Suppressor macrophage (primary cell): ENCODE measurements around the gene OR5M3.

Experiments used
- DNase-seq, 4 experiments: peaks; one replicate each; pipeline ENCODE4 v3.0.0-alpha.2; 2020 to 2022
- total RNA-seq, 17 experiments: gene quantifications; one replicate each; lab custom pipeline; 2026; ENCODE audit warnings: mixed read lengths in 6 of 17, inconsistent platforms in 3 of 17; lab: John Stamatoyannopoulos, UW

Gene OR5M3
- 0 to 0.11 (median 0) reads per million in 17 experiments for total RNA-seq

DNA sequence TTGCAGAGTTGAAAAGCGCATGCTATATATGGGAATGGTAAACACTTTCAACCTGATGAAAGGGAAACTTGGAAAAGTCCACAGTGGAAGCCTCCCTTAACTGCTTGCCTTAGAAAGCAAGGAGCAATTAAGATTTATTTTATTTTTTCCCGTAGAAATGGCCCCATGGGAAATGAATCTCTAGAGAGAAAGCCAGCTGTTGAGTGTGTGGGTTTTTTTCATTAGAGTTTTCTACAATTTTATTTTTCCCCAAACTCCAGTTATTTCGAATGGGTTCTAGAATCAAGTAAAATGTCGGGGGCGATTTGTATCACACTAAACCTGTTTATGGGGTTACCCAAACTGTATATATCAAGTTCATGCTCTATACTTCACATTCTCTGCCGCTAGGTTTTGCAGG is at the start of gene OR5M3:
OR5M3 (minus strand) TSS at position 101 of the 400 bp plus-strand sequence. CDS start 2,855 bp downstream, outside the sequence.
- DNase-seq = no peak

DNA sequence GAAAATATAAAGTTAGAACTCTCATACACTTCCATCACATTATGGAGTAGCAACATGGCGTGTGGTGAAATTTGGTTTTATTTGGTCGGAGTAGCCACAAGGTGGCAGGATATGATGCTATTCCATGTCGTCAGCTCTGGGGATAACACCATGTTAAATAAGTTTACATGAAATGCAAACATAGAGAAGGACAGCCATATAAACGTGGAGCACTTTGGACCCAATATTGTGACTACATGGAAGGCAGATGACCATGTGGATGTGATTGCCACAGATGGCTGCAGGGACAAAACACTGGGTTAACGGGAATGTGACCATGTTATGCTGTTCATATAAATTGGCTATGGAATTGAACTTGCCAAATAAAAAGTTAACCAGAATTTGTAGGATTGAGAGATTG is 48.9 kb upstream of the OR5M3 start:
- DNase-seq = no peak

DNA sequence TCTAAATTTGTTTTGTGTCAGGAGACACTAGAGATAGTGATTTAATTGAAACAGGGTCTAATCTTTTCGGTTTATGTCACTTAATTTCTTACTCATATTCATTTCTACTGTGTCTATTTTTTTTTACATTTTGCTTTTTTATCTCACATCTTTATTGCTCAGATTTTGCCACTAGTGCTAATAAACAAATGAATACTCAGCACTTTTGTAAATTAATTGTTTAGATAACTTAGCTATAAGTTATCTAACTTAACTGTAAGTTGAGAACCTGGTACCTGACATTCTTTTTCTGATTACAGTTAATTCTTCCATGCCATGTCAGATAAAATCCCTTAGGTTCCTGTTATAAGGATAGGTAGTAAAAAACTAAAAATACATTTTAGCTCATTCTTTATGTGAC is 40.1 kb upstream of the OR5M3 start:
- no peak for DNase-seq

DNA sequence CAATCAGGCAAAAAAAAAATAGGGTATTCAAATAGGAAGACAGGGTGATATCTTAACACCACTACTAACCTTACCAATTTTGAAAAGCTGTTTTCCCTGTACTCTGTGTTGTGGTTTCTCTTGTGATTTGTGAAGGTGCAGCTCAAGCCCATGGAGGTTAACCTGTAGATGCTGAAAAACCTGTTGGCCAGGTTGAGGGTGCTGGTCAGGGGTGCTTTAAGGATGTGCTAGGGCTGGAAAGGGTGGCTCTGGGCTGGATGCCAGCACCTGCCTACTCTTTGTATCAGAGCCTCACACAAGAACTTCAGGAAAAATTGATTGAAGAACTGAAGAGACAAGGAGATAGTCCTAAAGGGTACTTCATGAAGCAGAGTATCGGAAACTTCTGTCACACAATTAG is 36.3 kb upstream of the OR5M3 start:
- DNase-seq = no peak

DNA sequence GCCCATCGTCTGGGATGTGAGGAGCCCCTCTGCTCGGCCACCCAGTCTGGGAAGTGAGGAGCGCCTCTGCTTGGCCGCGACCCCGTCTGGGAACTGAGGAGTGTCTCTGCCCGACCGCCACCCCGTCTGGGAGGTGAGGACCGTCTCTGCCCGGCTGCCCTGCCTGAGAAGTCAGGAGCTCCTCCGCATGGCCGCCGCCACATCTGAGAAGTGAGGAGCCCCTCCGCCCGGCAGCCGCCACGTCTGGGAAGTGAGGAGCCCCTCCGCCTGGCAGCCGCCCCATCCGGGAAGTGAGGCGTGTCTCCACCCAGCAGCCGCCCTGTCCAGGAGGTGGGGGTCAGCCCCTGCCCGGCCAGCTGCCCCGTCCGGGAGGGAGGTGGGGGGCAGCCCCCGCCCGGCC is 23.9 kb upstream of the OR5M3 start:
- DNase-seq = no peak

GRCh38 chr11:56495117-56495516 is 22.0 kb upstream of the OR5M3 start:
- DNase-seq = no peak

GRCh38 chr11:56491270-56491669 is 18.1 kb upstream of the OR5M3 start, which contains the start of gene OR5M8:
OR5M8 (minus strand) TSS chr11:56491370; CDS start chr11:56491370, 0 bp downstream.
- DNase-seq = no peak

- DNase-seq = no peak
Measured at GRCh38 chr11:56486801-56487200, 13.6 kb upstream of the OR5M3 start.

GRCh38 chr11:56474729-56475235 is 1.6 kb upstream of the OR5M3 start:
- DNase-seq = no peak

- no peak for DNase-seq
Measured at GRCh38 chr11:56457076-56457475, 16.1 kb downstream of the OR5M3 start.

DNA sequence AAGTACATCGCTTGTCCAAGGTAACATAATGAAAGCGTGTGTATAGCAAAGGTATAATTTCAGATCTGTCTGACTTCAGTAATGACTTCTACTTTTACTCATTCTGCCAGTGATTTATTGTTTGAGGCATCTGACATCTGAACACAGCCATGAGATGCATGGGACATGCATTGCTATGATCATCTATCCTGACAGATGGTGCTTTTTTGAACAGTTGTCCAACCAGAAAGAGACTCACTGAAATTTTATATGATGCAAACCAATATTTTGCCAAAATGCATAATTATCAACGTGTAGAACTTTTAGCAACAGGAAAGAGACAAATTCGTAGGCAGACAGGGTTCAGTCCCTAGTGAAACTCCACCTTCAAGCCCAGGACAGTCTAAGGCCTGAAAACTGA is 19.6 kb downstream of the OR5M3 start:
- DNase-seq = no peak
